ENCODE results near the gene ADAM22.

DNA sequence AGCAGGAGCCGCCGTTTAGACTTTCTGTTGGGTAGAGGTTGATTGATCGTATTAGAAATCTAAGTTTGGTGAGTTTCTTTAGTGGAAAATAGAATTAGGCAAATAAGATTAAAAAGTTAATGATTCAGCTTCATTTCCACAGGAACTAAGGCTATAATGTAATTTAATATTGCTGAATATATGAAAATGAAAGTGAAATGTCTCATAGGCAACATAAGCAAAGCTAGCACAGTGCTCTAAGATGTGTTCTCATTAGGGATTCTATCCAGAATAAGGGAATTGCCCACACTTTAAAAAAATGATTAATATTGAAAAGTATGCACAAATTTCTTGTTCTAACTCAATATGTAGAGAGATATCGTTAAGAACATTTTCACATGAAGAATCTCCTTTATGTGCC is 238.8 kb downstream of the ADAM22 start:
- TF ChIP-seq, protein P1, sequence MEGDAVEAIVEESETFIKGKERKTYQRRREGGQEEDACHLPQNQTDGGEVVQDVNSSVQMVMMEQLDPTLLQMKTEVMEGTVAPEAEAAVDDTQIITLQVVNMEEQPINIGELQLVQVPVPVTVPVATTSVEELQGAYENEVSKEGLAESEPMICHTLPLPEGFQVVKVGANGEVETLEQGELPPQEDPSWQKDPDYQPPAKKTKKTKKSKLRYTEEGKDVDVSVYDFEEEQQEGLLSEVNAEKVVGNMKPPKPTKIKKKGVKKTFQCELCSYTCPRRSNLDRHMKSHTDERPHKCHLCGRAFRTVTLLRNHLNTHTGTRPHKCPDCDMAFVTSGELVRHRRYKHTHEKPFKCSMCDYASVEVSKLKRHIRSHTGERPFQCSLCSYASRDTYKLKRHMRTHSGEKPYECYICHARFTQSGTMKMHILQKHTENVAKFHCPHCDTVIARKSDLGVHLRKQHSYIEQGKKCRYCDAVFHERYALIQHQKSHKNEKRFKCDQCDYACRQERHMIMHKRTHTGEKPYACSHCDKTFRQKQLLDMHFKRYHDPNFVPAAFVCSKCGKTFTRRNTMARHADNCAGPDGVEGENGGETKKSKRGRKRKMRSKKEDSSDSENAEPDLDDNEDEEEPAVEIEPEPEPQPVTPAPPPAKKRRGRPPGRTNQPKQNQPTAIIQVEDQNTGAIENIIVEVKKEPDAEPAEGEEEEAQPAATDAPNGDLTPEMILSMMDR (IDR thresholded peaks at IDR 0.05), result no peak
- no peak for TF ChIP-seq POLR2A (IDR thresholded peaks at IDR 0.05)
